Activated T-helper 9 cell treated with anti-CD3 and anti-CD28 coated beads, Interleukin-2, amount 50 U/mL, for 16 hours (primary cell): ENCODE data around the gene TRIM39.
"Not testable (repeated sequence)": the region's sequence is repeated elsewhere in the genome, so short reads cannot be mapped to it uniquely, and the experiment has no call there.

Experiments
- DNase-seq: peaks from one replicate; pipeline ENCODE4 v3.0.0-alpha.2; 2020; ENCODE audit warnings: low read depth

TRIM39 gene

GRCh38 chr6:30326526-30327231 lies at the start of gene TRIM39:
Gene TRIM39, plus strand, starts transcription at chr6:30326927. Its CDS starts 2,391 bp downstream, at chr6:30329318.
- DNase-seq, result peak; percentile 84

GRCh38 chr6:30280988-30281387 lies 45.7 kb upstream of the TRIM39 start:
- not testable (repeated sequence) for DNase-seq

GRCh38 chr6:30282522-30282921 lies 44.2 kb upstream of the TRIM39 start:
- no peak for DNase-seq

GRCh38 chr6:30283761-30284160 lies 43.0 kb upstream of the TRIM39 start:
- no peak for DNase-seq

GRCh38 chr6:30287139-30287538 lies 39.6 kb upstream of the TRIM39 start:
- no peak for DNase-seq

GRCh38 chr6:30295837-30296236 lies 30.9 kb upstream of the TRIM39 start:
- DNase-seq, result no peak

GRCh38 chr6:30304002-30304401 lies 22.7 kb upstream of the TRIM39 start:
- DNase-seq, result no peak

GRCh38 chr6:30311101-30311500 lies 15.6 kb upstream of the TRIM39 start:
- no peak for DNase-seq

GRCh38 chr6:30311671-30312070 lies 15.1 kb upstream of the TRIM39 start:
- DNase-seq, result no peak

- no peak for DNase-seq
These were observed 14.5 kb upstream of the TRIM39 start for GRCh38 chr6:30312266-30312665.

GRCh38 chr6:30312676-30313321 lies 13.9 kb upstream of the TRIM39 start:
- DNase-seq, result no peak

- DNase-seq, result no peak
These were observed 11.6 kb upstream of the TRIM39 start for GRCh38 chr6:30315156-30315555.

GRCh38 chr6:30317913-30318589 lies 8.7 kb upstream of the TRIM39 start:
- no peak for DNase-seq

- no peak for DNase-seq
These were observed 7.4 kb upstream of the TRIM39 start for GRCh38 chr6:30319146-30319835.

- no peak for DNase-seq
These were observed 4.9 kb upstream of the TRIM39 start for GRCh38 chr6:30321692-30322388.

- DNase-seq, result peak; percentile 6
These were observed 3.9 kb upstream of the TRIM39 start for GRCh38 chr6:30322527-30323501.

- no peak for DNase-seq
These were observed 2.9 kb upstream of the TRIM39 start for GRCh38 chr6:30323806-30324205.

- peak; percentile 77 for DNase-seq
These were observed 1.4 kb upstream of the TRIM39 start for GRCh38 chr6:30325150-30325872.

GRCh38 chr6:30325873-30326525 lies 728 bp upstream of the TRIM39 start:
- peak; percentile 60 for DNase-seq
